H9 (cell line): ENCODE results near the gene TM4SF5. TPM values are rescaled to one million over a fixed set of nuclear protein-coding genes. Genes with fewer than 3 reads are reported as not detected.

Experiments used
- DNase-seq: peaks from one replicate; pipeline ENCODE4 v3.0.0-alpha.2; 2017
- H2AFZ ChIP-seq: one replicate; pipeline ENCODE4 v1.6.1; 2013; ENCODE audit warnings: mild to moderate bottlenecking, low read length, control low read depth, moderate library complexity
- H2AK5ac ChIP-seq: 2 replicates; pipeline ENCODE4 v1.6.1; 2013; ENCODE audit warnings: low read length, control low read depth, mixed read lengths; ENCODE audit not compliant: insufficient read length
- H2BK120ac ChIP-seq: one replicate; pipeline ENCODE4 v1.6.1; 2013; ENCODE audit warnings: low read depth, mild to moderate bottlenecking, low read length, control low read depth, inconsistent platforms; ENCODE audit not compliant: poor library complexity, severe bottlenecking
- H2BK12ac ChIP-seq: 2 replicates; pipeline ENCODE4 v1.6.1; 2013; ENCODE audit warnings: low read length, control low read depth, mixed read lengths, low read depth; ENCODE audit not compliant: insufficient read length
- H2BK15ac ChIP-seq: 2 replicates; pipeline ENCODE4 v1.6.1; 2013; ENCODE audit warnings: low read depth, low read length, control low read depth
- H2BK20ac ChIP-seq: one replicate; pipeline ENCODE4 v1.6.1; 2013; ENCODE audit warnings: low read depth, mild to moderate bottlenecking, low read length, control low read depth, inconsistent platforms; ENCODE audit not compliant: poor library complexity, severe bottlenecking
- H2BK5ac ChIP-seq: 2 replicates; pipeline ENCODE4 v1.6.1; 2013; ENCODE audit warnings: low read length, control low read depth, mixed read lengths; ENCODE audit not compliant: insufficient read length
- H3K14ac ChIP-seq: 2 replicates; pipeline ENCODE4 v1.6.1; 2013; ENCODE audit warnings: low read length, control low read depth; ENCODE audit not compliant: insufficient read depth
- H3K18ac ChIP-seq: 2 replicates; pipeline ENCODE4 v1.6.1; 2013; ENCODE audit warnings: low read depth, mild to moderate bottlenecking, mixed read lengths, low read length, control low read depth; ENCODE audit not compliant: insufficient read length
- H3K23ac ChIP-seq: 2 replicates; pipeline ENCODE4 v1.6.1; 2013; ENCODE audit warnings: low read length, control low read depth, mixed read lengths, low read depth; ENCODE audit not compliant: insufficient read length
- H3K23me2 ChIP-seq: 2 replicates; pipeline ENCODE4 v1.6.1; 2013; ENCODE audit warnings: low read depth, mild to moderate bottlenecking, mixed read lengths, low read length, control low read depth; ENCODE audit not compliant: insufficient read length, poor library complexity, severe bottlenecking
- H3K27ac ChIP-seq: 2 replicates; pipeline ENCODE4 v1.5.1; 2013; ENCODE audit warnings: low read length, control low read depth, mixed read lengths, low read depth; ENCODE audit not compliant: insufficient read length
- H3K27me3 ChIP-seq: 2 replicates; pipeline ENCODE4 v1.6.1; 2013; ENCODE audit warnings: low read length, control low read depth, inconsistent platforms; ENCODE audit not compliant: insufficient read depth
- H3K4ac ChIP-seq: 2 replicates; pipeline ENCODE4 v1.6.1; 2013; ENCODE audit warnings: low read depth, mild to moderate bottlenecking, control low read depth, inconsistent platforms, low read length, moderate library complexity
- H3K4me1 ChIP-seq: 2 replicates; pipeline ENCODE4 v1.6.1; 2013; ENCODE audit warnings: low read length, control low read depth, inconsistent platforms; ENCODE audit not compliant: insufficient read depth
- H3K4me2 ChIP-seq: 2 replicates; pipeline ENCODE4 v1.6.1; 2013; ENCODE audit warnings: low read length, control low read depth, mixed read lengths; ENCODE audit not compliant: insufficient read length, insufficient read depth
- H3K56ac ChIP-seq: 2 replicates; pipeline ENCODE4 v1.6.1; 2013; ENCODE audit warnings: low read depth, mild to moderate bottlenecking, mixed read lengths, low read length, control low read depth; ENCODE audit not compliant: insufficient read length
- H3K79me1 ChIP-seq: 2 replicates; pipeline ENCODE4 v1.6.1; 2013; ENCODE audit warnings: low read depth, mild to moderate bottlenecking, moderate library complexity, low read length, control low read depth, inconsistent platforms; ENCODE audit not compliant: insufficient read depth, poor library complexity, severe bottlenecking
- H3K79me2 ChIP-seq: 2 replicates; pipeline ENCODE4 v1.6.1; 2013; ENCODE audit warnings: low read length, control low read depth, inconsistent platforms; ENCODE audit not compliant: insufficient read depth
- H3K9ac ChIP-seq: 2 replicates; pipeline ENCODE4 v1.6.1; 2013; ENCODE audit warnings: low read length, control low read depth, mixed read lengths; ENCODE audit not compliant: insufficient read length; ENCODE audit errors: extremely low read depth
- H3K9me3 ChIP-seq: one replicate; pipeline ENCODE4 v1.6.1; 2013; ENCODE audit warnings: low read depth, low read length, inconsistent platforms; ENCODE audit not compliant: control insufficient read depth
- H3T11ph ChIP-seq: one replicate; pipeline ENCODE4 v1.6.1; 2013; ENCODE audit warnings: mild to moderate bottlenecking, low read length, control low read depth, inconsistent platforms
- H4K20me1 ChIP-seq: one replicate; pipeline ENCODE4 v1.6.1; 2013; ENCODE audit not compliant: control insufficient read depth, insufficient read length, insufficient read depth
- H4K5ac ChIP-seq: 2 replicates; pipeline ENCODE4 v1.6.1; 2013; ENCODE audit warnings: low read depth, mild to moderate bottlenecking, mixed read lengths, low read length, control low read depth; ENCODE audit not compliant: insufficient read length
- H4K8ac ChIP-seq: replicated peaks from 2 replicates; pipeline ENCODE4 v1.6.1; 2013; ENCODE audit warnings: low read length, control low read depth, mixed read lengths, low read depth; ENCODE audit not compliant: insufficient read length
- H4K91ac ChIP-seq: 2 replicates; pipeline ENCODE4 v1.6.1; 2013; ENCODE audit warnings: low read depth, mild to moderate bottlenecking, moderate library complexity, mixed read lengths, low read length, control low read depth; ENCODE audit not compliant: insufficient read length
- H3K27ac Mint-ChIP-seq, 3 experiments: 2 replicates in 2 of 3; 3 replicates in 1 of 3; pipeline ENCODE4 v1.8.0; 2020 to 2021; ENCODE audit warnings: mixed read lengths in 3 of 3, mild to moderate bottlenecking in 1 of 3, moderate library complexity in 1 of 3
- H3K27me3 Mint-ChIP-seq: 2 replicates; pipeline ENCODE4 v1.8.0; 2021; ENCODE audit warnings: low read depth, mild to moderate bottlenecking, moderate library complexity, mixed read lengths
- H3K36me3 Mint-ChIP-seq, 3 experiments: 2 replicates in 2 of 3; 3 replicates in 1 of 3; pipeline ENCODE4 v1.8.0; 2020 to 2021; ENCODE audit warnings: low read depth in 3 of 3, mixed read lengths in 3 of 3; ENCODE audit not compliant: insufficient read depth in 1 of 3
- H3K4me1 Mint-ChIP-seq, 2 experiments: 2 replicates each; pipeline ENCODE4 v1.8.0; 2020; ENCODE audit warnings: mixed read lengths in 2 of 2
- H3K4me3 Mint-ChIP-seq, 2 experiments: 2 replicates in 1 of 2; 3 replicates in 1 of 2; pipeline ENCODE4 v1.8.0; 2020 to 2021; ENCODE audit warnings: mild to moderate bottlenecking in 2 of 2, mixed read lengths in 2 of 2, moderate library complexity in 1 of 2
- H3K9me3 Mint-ChIP-seq, 2 experiments: 2 replicates in 1 of 2; 3 replicates in 1 of 2; pipeline ENCODE4 v1.8.0; 2020; ENCODE audit warnings: mild to moderate bottlenecking in 2 of 2, mixed read lengths in 2 of 2, moderate library complexity in 1 of 2
- WGBS: extraction: QIAGEN DNeasy Blood & Tissue Kit; methylation state at CpG from one replicate; pipeline ENCODE4 v1.1.7; 2013; ENCODE audit warnings: missing lambda C conversion rate, low lambda C conversion rate, mixed read lengths; ENCODE audit not compliant: insufficient read length; ENCODE audit errors: extremely low coverage; 5-methylcytosine and 5-hydroxymethylcytosine counted together
- total RNA-seq: library from RNA; stranded (reverse); gene quantifications from 2 replicates; pipeline ENCODE4 v1.2.1, GENCODE V29; 2021
- TF ChIP-seq, protein P1 (sequence below): fragments of 200-600 bp; sonication (generic); conservative IDR thresholded peaks from 3 replicates; pipeline ENCODE4 v1.8.0; 2021; ENCODE audit warnings: antibody characterized with exemption, mild to moderate bottlenecking

TM4SF5 gene
- total RNA-seq, 1 experiment from 2014 or later: not detected

DNA sequence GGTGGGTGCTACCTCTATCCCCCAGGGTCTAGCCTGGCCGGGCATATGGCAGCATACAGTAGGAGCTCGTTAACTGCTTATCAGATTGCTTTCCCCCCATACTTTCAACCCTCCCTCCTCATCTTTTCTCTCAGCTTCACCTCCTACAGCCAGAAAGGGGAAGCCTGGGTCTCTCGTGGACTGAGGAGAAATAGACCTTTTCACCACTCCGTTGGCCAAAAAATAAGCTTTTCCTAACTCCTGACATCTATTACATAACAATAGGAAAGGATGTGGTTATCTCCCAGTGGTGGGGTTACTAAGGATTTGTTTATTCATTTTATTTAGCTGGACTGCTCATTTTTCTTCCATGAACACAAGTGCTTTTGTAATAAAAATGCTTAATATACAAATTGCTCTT, 23.0 kb upstream of the TM4SF5 start:
- H3K4me3 Mint-ChIP-seq: no peak overlapping the region
- Histone ChIP-seq H3K27ac (no peak overlapping the region), H3K14ac (no peak overlapping the region), H3K27me3 (no peaks in the 10 kb centered on the region; the same call in 1 of the 2 replicates), H3K79me1 (no peaks in the 10 kb centered on the region), H2BK120ac (no peak overlapping the region), H2BK5ac (no peak overlapping the region), H4K8ac (no peak overlapping the region), H3K9me3 (no peaks in the 10 kb centered on the region), H2AK5ac (no peak overlapping the region), H2BK12ac (no peak overlapping the region), H3K56ac (no peak overlapping the region), H3K4me2 (no peak overlapping the region), H3K79me2 (no peaks in the 10 kb centered on the region), H3K23me2 (no peaks in the 10 kb centered on the region), H3K18ac (no peak overlapping the region), H3K23ac (no peak overlapping the region), H3K4ac (no peak overlapping the region), H3K9ac (no peak overlapping the region), H4K91ac (no peak overlapping the region), H3K4me1 (no peaks in the 10 kb centered on the region), H2AFZ (no peak overlapping the region), H2BK15ac (no peak overlapping the region), H4K20me1 (no peaks in the 10 kb centered on the region), H3T11ph (no peak overlapping the region), H4K5ac (no peak overlapping the region), H2BK20ac (no peak overlapping the region)
- DNase-seq: no peak
- no peaks in the 10 kb centered on the region for H3K36me3 Mint-ChIP-seq
- H3K27ac Mint-ChIP-seq: no peak overlapping the region
- TF ChIP-seq, protein P1, sequence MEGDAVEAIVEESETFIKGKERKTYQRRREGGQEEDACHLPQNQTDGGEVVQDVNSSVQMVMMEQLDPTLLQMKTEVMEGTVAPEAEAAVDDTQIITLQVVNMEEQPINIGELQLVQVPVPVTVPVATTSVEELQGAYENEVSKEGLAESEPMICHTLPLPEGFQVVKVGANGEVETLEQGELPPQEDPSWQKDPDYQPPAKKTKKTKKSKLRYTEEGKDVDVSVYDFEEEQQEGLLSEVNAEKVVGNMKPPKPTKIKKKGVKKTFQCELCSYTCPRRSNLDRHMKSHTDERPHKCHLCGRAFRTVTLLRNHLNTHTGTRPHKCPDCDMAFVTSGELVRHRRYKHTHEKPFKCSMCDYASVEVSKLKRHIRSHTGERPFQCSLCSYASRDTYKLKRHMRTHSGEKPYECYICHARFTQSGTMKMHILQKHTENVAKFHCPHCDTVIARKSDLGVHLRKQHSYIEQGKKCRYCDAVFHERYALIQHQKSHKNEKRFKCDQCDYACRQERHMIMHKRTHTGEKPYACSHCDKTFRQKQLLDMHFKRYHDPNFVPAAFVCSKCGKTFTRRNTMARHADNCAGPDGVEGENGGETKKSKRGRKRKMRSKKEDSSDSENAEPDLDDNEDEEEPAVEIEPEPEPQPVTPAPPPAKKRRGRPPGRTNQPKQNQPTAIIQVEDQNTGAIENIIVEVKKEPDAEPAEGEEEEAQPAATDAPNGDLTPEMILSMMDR: no peak
- peaks cover 20 to 21% of the 10 kb centered on the region in 2 experiments for H3K4me1 Mint-ChIP-seq
- WGBS: no CpG with 5 or more reads among the region's 4 CpGs
- peaks cover 63% of the 10 kb centered on the region for H3K27me3 Mint-ChIP-seq
- no peaks in the 10 kb centered on the region for H3K9me3 Mint-ChIP-seq
